SK-N-SH treated with all-trans-retinoic acid at 6 μM for 48 hours (cell line): Measurements from ENCODE around the gene SRRM1.

Experiments used
- ARNTL ChIP-seq: fragments of 450-650 bp; formaldehyde crosslinking; IDR thresholded peaks from 2 replicates; pipeline ENCODE4 v1.5.0; 2020; ENCODE audit warnings: low read depth, mild to moderate bottlenecking, moderate library complexity, borderline replicate concordance
- CSDC2 ChIP-seq: fragments of 250-450 bp; sonication (Bioruptor Pico); IDR thresholded peaks from 2 replicates; pipeline ENCODE4 v1.5.0; 2020; ENCODE audit warnings: mild to moderate bottlenecking, moderate library complexity
- PATZ1 ChIP-seq: fragments of 250-450 bp; sonication (Bioruptor Pico); IDR thresholded peaks from 2 replicates; pipeline ENCODE4 v1.8.0; 2020; ENCODE audit warnings: mild to moderate bottlenecking, moderate library complexity, borderline replicate concordance

DNA sequence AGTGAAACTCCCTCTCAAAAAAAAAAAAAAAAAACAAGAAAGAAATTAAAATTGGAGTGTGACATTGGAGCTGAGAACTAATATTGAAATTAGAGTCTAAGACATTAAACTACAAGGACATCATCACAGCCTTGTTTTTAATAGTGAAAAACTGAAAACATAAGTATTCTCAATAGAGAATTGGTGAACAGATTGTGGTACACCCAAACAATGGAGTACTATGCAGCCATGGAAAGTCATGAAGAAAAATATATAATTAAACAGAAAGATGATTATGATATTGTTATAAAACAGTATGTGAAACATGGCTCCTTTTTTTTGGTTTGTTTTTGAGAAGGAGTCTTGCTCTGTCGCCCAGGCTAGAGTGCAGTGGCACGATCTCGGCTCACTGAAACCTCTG is 43.8 kb upstream of the SRRM1 start:
- no peak for TF ChIP-seq CSDC2 (CRISPR knock-in tag)
- TF ChIP-seq PATZ1 (CRISPR knock-in tag): no peak
- no peak for TF ChIP-seq ARNTL
